Caco-2 (cell line): ENCODE data around the gene NOL9. TPM values are rescaled to one million over a fixed set of nuclear protein-coding genes. Genes with fewer than 3 reads are reported as not detected.
"Not testable (repeated sequence)": the region's sequence is repeated elsewhere in the genome, so short reads cannot be mapped to it uniquely, and the experiment has no call there.

Experiments
- BruUV-seq: library from RNA; stranded (reverse); fragments of 400-500 nt; replicated peaks from 2 replicates; lab custom pipeline; 2021; lab: Mats Ljungman, UMichigan
- CTCF ChIA-PET: fragments of 300-600 bp; sonication (Branson Sonifier 250); formaldehyde crosslinking; loops from one replicate; lab custom pipeline; 2022; ENCODE audit warnings: antibody characterized with exemption; lab: Charles Lee
- POLR2A ChIA-PET: fragments of 300-600 bp; sonication (Branson Sonifier 250); formaldehyde crosslinking; loops from one replicate; lab custom pipeline; 2022; ENCODE audit warnings: antibody characterized with exemption; lab: Charles Lee
- DNase-seq, 2 experiments: peaks; one replicate each; pipeline versions ENCODE4 v3.0.0 to v3.0.0-alpha.2; 2020 to 2022
- H3K27me3 ChIP-seq: replicated peaks from 2 replicates; pipeline ENCODE4 v1.6.0; 2011; ENCODE audit warnings: low read length; ENCODE audit not compliant: control insufficient read depth, insufficient read depth
- H3K36me3 ChIP-seq: 2 replicates; pipeline ENCODE4 v1.5.1; 2011; ENCODE audit warnings: low read length; ENCODE audit not compliant: control insufficient read depth, insufficient read depth
- H3K4me1 ChIP-seq: fragments of 250-450 bp; sonication (Bioruptor Pico); 2 replicates; pipeline ENCODE4 v1.5.1; 2020; ENCODE audit warnings: mild to moderate bottlenecking
- H3K4me3 ChIP-seq: 2 replicates; pipeline ENCODE4 v1.5.1; 2011; ENCODE audit warnings: low read depth, mild to moderate bottlenecking, control low read depth, low read length
- H3K9me3 ChIP-seq: fragments of 250-450 bp; sonication (Bioruptor Pico); 2 replicates; pipeline ENCODE4 v1.5.1; 2020; ENCODE audit warnings: mild to moderate bottlenecking, moderate library complexity
- H3K27ac Mint-ChIP-seq: one replicate; pipeline ENCODE4 v1.8.0; 2022; ENCODE audit warnings: mixed read lengths; ENCODE audit not compliant: unreplicated experiment
- H3K27me3 Mint-ChIP-seq: one replicate; pipeline ENCODE4 v1.8.0; 2022; ENCODE audit warnings: mixed read lengths; ENCODE audit not compliant: insufficient read depth, unreplicated experiment
- H3K36me3 Mint-ChIP-seq: one replicate; pipeline ENCODE4 v1.8.0; 2022; ENCODE audit warnings: mild to moderate bottlenecking, mixed read lengths; ENCODE audit not compliant: insufficient read depth, unreplicated experiment
- H3K4me1 Mint-ChIP-seq: one replicate; pipeline ENCODE4 v1.8.0; 2022; ENCODE audit warnings: low read depth, mixed read lengths; ENCODE audit not compliant: unreplicated experiment
- H3K4me3 Mint-ChIP-seq: one replicate; pipeline ENCODE4 v1.8.0; 2022; ENCODE audit warnings: mild to moderate bottlenecking, moderate library complexity, mixed read lengths; ENCODE audit not compliant: unreplicated experiment
- H3K9me3 Mint-ChIP-seq: one replicate; pipeline ENCODE4 v1.8.0; 2022; ENCODE audit warnings: mixed read lengths; ENCODE audit not compliant: unreplicated experiment
- intact Hi-C: fragments of 100-400 bp; cut with micrococcal nuclease; formaldehyde crosslinking; loops from one replicate; pipeline ENCODE4 v1.10.0; 2022; ENCODE audit not compliant: unreplicated experiment
- total RNA-seq: library from RNA; stranded (reverse); gene quantifications from 2 replicates; pipeline ENCODE4 v1.2.3, GENCODE V29; 2022
- TF ChIP-seq, protein P1 (sequence below), 2 experiments: fragments of 200-600 bp in 1 of 2; IDR thresholded peaks; 1 replicate in 1 of 2; 2 replicates in 1 of 2; pipeline versions ENCODE4 v1.5.1 to v1.8.0; 2011 to 2022; ENCODE audit warnings: antibody characterized with exemption in 1 of 2, control low read depth in 1 of 2, inconsistent platforms in 1 of 2, low read depth in 1 of 2, low read length in 1 of 2, mild to moderate bottlenecking in 1 of 2, moderate library complexity in 1 of 2; ENCODE audit not compliant: insufficient read depth in 1 of 2, severe bottlenecking in 1 of 2, unreplicated experiment in 1 of 2

NOL9 gene
- total RNA-seq, 1 experiment from 2014 or later, result 33.6 TPM

GRCh38 chr1:6601049-6601922 is 47.0 kb upstream of the NOL9 start:
- no peaks in the 10 kb centered on the region for H3K9me3 ChIP-seq
- TF ChIP-seq, protein P1, sequence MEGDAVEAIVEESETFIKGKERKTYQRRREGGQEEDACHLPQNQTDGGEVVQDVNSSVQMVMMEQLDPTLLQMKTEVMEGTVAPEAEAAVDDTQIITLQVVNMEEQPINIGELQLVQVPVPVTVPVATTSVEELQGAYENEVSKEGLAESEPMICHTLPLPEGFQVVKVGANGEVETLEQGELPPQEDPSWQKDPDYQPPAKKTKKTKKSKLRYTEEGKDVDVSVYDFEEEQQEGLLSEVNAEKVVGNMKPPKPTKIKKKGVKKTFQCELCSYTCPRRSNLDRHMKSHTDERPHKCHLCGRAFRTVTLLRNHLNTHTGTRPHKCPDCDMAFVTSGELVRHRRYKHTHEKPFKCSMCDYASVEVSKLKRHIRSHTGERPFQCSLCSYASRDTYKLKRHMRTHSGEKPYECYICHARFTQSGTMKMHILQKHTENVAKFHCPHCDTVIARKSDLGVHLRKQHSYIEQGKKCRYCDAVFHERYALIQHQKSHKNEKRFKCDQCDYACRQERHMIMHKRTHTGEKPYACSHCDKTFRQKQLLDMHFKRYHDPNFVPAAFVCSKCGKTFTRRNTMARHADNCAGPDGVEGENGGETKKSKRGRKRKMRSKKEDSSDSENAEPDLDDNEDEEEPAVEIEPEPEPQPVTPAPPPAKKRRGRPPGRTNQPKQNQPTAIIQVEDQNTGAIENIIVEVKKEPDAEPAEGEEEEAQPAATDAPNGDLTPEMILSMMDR (IDR thresholded peaks at IDR 0.05; ENCODE audit: insufficient read depth in 1 of 2, low read depth in 1 of 2, low read length in 1 of 2, severe bottlenecking in 1 of 2, unreplicated experiment in 1 of 2), result no peak
- intact Hi-C loops, result loop anchor here (10.0 kb wide), 2 partner anchors 46 to 106 kb away; partner anchors contain the start of genes NOL9, PLEKHG5 and TAS1R1
- Mint-ChIP-seq H3K27me3 (no peaks in the 10 kb centered on the region), H3K4me1 (no peaks in the 10 kb centered on the region), H3K9me3 (no peaks in the 10 kb centered on the region), H3K4me3 (peak overlapping the region; percentile 96), H3K36me3 (peaks cover 58% of the 10 kb centered on the region), H3K27ac (peak overlapping the region; percentile 97)
- H3K36me3 ChIP-seq, result peaks cover 6% of the 10 kb centered on the region
- POLR2A ChIA-PET, result interaction anchor here (0.6 to 1.0 kb wide), 2 partner anchors 14 to 79 kb away, joined by 3 to 4 read pairs; no protein-coding TSS in a partner anchor
- H3K27me3 ChIP-seq, result no peaks in the 10 kb centered on the region
- peak overlapping the region; percentile 56 for H3K4me3 ChIP-seq
- H3K4me1 ChIP-seq, result peaks cover 9% of the 10 kb centered on the region; the same call in 1 of the 2 replicates
- DNase-seq, result no peak
- CTCF ChIA-PET, result interaction anchor here (0.5 kb wide), 1 partner anchor 191 kb away, joined by 6 read pairs; no protein-coding TSS in a partner anchor
- no TSS peak for BruUV-seq

DNA sequence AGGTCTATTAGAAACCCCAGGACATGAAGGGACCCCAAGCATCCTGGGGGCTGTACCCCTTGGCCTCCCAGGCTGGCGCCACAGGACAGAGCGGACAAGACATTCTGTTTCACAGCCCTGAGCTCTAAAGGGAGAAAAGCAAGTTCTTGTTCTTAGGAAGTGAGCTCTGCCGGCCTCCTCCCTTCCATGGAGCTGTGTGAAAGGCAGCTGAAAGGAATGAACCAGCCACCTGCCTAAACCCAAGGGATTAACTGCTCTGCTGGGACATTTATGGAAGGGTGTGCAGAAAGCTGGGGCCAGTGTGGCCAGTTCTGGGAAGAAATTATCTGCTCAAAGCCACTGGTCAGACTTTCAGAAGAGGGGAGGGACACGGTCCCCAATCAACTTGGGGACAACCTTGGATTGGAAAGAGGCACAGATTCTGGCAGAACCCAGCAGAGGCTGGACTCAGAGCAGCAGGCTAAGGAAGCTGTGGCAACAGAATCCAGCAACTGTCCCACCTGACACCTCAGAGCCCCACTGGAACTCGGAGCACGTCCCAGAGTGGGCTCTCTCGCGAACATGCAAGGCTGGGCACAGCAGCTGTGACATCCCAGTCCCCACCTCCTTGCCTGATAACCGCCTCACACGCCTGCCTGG is 46.2 kb upstream of the NOL9 start:
- Histone ChIP-seq H3K36me3 (peaks cover 6% of the 10 kb centered on the region), H3K4me3 (peak overlapping the region; percentile 56), H3K27me3 (no peaks in the 10 kb centered on the region), H3K4me1 (peaks cover 9% of the 10 kb centered on the region; the same call in 1 of the 2 replicates), H3K9me3 (no peaks in the 10 kb centered on the region)
- BruUV-seq, result TSS peak; percentile 24
- intact Hi-C loops, result loop anchor here (10.0 kb wide), 2 partner anchors 46 to 106 kb away; partner anchors contain the start of genes NOL9, PLEKHG5 and TAS1R1
- CTCF ChIA-PET, result no interaction called here
- TF ChIP-seq, protein P1 (IDR thresholded peaks at IDR 0.05; ENCODE audit: insufficient read depth in 1 of 2, low read depth in 1 of 2, low read length in 1 of 2, severe bottlenecking in 1 of 2, unreplicated experiment in 1 of 2), result no peak
- Mint-ChIP-seq H3K36me3 (peaks cover 65% of the 10 kb centered on the region), H3K4me3 (peak overlapping the region; percentile 96), H3K27me3 (no peaks in the 10 kb centered on the region), H3K9me3 (no peaks in the 10 kb centered on the region), H3K4me1 (no peaks in the 10 kb centered on the region), H3K27ac (peak overlapping the region; percentile 97)
- POLR2A ChIA-PET, result no interaction called here
- no peak for DNase-seq

DNA sequence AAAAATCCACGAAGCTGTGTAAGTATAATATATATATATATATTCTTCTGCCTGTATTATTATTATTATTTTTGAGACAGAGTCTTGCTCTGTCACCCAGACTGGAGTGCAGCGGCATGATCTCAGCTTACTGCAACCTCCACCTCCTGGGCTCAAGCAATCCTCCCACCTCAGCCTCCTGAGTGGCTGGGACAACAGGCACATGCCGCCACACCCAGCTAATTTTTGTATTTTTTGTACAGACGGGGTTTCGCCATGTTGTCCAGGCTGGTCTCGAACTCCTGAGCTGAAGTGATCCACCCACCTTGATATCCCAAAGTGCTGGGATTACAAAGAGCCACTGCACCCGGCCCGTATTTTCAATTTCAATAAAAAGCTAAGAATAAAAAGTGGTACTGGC is 45.7 kb upstream of the NOL9 start:
- H3K36me3 Mint-ChIP-seq, result peaks cover 71% of the 10 kb centered on the region

More for the DNA sequence above, 45.7 kb upstream of the NOL9 start:
- H3K27me3 ChIP-seq, BruUV-seq, POLR2A ChIA-PET, H3K4me1 Mint-ChIP-seq, H3K36me3 ChIP-seq, H3K9me3 Mint-ChIP-seq, CTCF ChIA-PET, H3K9me3 ChIP-seq, H3K4me1 ChIP-seq, H3K27me3 Mint-ChIP-seq, H3K27ac Mint-ChIP-seq, DNase-seq: not testable (repeated sequence)
- intact Hi-C loops, result loop anchor here (10.0 kb wide), 2 partner anchors 45 to 105 kb away; partner anchors contain the start of genes NOL9, PLEKHG5 and TAS1R1
- peak overlapping the region; percentile 96 for H3K4me3 Mint-ChIP-seq
- H3K4me3 ChIP-seq, result peak overlapping the region; percentile 56
